ENCODE measurements around the gene CTSF. TPM values are rescaled to one million over a fixed set of nuclear protein-coding genes. Genes with fewer than 3 reads are reported as not detected.

The CTSF gene
- polyA plus RNA-seq, 3 donors, result 1.5 to 3.5 (median 2.3) TPM

- Histone ChIP-seq H3K9me3 (replicated peaks in 1 of 2; ENCODE audit: control insufficient read depth in 1 of 2, insufficient read depth in 1 of 2, low read length in 2 of 2) (no peaks in the 10 kb centered on the region), H3K4me2 (replicated peaks; ENCODE audit: extremely low read depth, low read length, poor library complexity, severe bottlenecking) (no peak overlapping the region), H3K36me3 (replicated peaks in 1 of 2; ENCODE audit: control insufficient read depth in 1 of 2, insufficient read depth in 2 of 2, low read length in 2 of 2) (no peaks in the 10 kb centered on the region), H3K4me1 (ENCODE audit: control insufficient read depth in 1 of 2, insufficient read depth in 2 of 2, low read length in 2 of 2) (peaks cover 13 to 24% of the 10 kb centered on the region in 2 donors), H3K27ac (ENCODE audit: low read depth in 1 of 2, low read length in 2 of 2) (no peak overlapping the region), H4K20me1 (ENCODE audit: insufficient read depth, low read length) (peaks cover 7% of the 10 kb centered on the region), H3K79me2 (ENCODE audit: insufficient read depth, low read length) (peaks cover 23% of the 10 kb centered on the region), H3K4me3 (replicated peaks in 1 of 3; ENCODE audit: low read depth in 2 of 3, low read length in 3 of 3) (no peak overlapping the region), H3K9ac (ENCODE audit: insufficient read depth, low read length, poor library complexity, severe bottlenecking) (no peak overlapping the region), H2AFZ (ENCODE audit: insufficient read depth, low read depth, low read length, poor library complexity, severe bottlenecking) (no peak overlapping the region), H3K27me3 (ENCODE audit: control insufficient read depth in 2 of 2, insufficient read depth in 2 of 2, low read length in 2 of 2) (no peaks in the 10 kb centered on the region)
- Mint-ChIP-seq H3K4me1 (peaks cover 19% of the 10 kb centered on the region), H3K27ac (no peak overlapping the region), H3K36me3 (no peaks in the 10 kb centered on the region), H3K27me3 (ENCODE audit: low read depth in 3 of 3) (peaks cover 0 to 2% (median 2%) of the 10 kb centered on the region in 3 donors), H3K9me3 (peaks cover 0 to 3% (median 0%) of the 10 kb centered on the region in 7 donors), H3K4me3 (no peak overlapping the region)
- intact Hi-C loops (cut with micrococcal nuclease), result no loop called here
- no CpG with 5 or more reads among the region's 1 CpG for WGBS (ENCODE audit: insufficient coverage)
- no peak for DNase-seq
- TF ChIP-seq CTCF (IDR thresholded peaks at IDR 0.05), result no peak
Observed at GRCh38 chr11:66612458-66612857, 44.1 kb upstream of the CTSF start.

GRCh38 chr11:66609721-66610617 is 41.6 kb upstream of the CTSF start:
- intact Hi-C loops (cut with micrococcal nuclease), result no loop called here
- H2AFZ ChIP-seq (ENCODE audit: insufficient read depth, low read depth, low read length, poor library complexity, severe bottlenecking), result no peak overlapping the region

More at GRCh38 chr11:66609721-66610617, 41.6 kb upstream of the CTSF start:
- Histone ChIP-seq H3K36me3 (replicated peaks in 1 of 2; ENCODE audit: control insufficient read depth in 1 of 2, insufficient read depth in 2 of 2, low read length in 2 of 2) (peaks cover 9 to 14% of the 10 kb centered on the region in 2 donors), H3K9ac (ENCODE audit: insufficient read depth, low read length, poor library complexity, severe bottlenecking) (no peak overlapping the region), H3K27ac (ENCODE audit: low read depth in 1 of 2, low read length in 2 of 2) (no peak overlapping the region), H3K4me3 (replicated peaks in 1 of 3; ENCODE audit: low read depth in 2 of 3, low read length in 3 of 3) (no peak overlapping the region), H3K27me3 (ENCODE audit: control insufficient read depth in 2 of 2, insufficient read depth in 2 of 2, low read length in 2 of 2) (no peaks in the 10 kb centered on the region), H3K79me2 (ENCODE audit: insufficient read depth, low read length) (peaks cover under 1% of the 10 kb centered on the region), H3K4me2 (replicated peaks; ENCODE audit: extremely low read depth, low read length, poor library complexity, severe bottlenecking) (no peak overlapping the region), H4K20me1 (ENCODE audit: insufficient read depth, low read length) (no peaks in the 10 kb centered on the region), H3K9me3 (replicated peaks in 1 of 2; ENCODE audit: control insufficient read depth in 1 of 2, insufficient read depth in 1 of 2, low read length in 2 of 2) (no peaks in the 10 kb centered on the region), H3K4me1 (ENCODE audit: control insufficient read depth in 1 of 2, insufficient read depth in 2 of 2, low read length in 2 of 2) (peaks cover 11 to 16% of the 10 kb centered on the region in 2 donors)
- TF ChIP-seq CTCF (IDR thresholded peaks at IDR 0.05), result no peak
- peaks cover 0 to 2% (median 2%) of the 10 kb centered on the region in 3 donors for H3K27me3 Mint-ChIP-seq (ENCODE audit: low read depth in 3 of 3)
- peaks cover 15% of the 10 kb centered on the region for H3K4me1 Mint-ChIP-seq
- no peaks in the 10 kb centered on the region for H3K9me3 Mint-ChIP-seq
- no peak for DNase-seq
- no peak overlapping the region for H3K4me3 Mint-ChIP-seq
- H3K27ac Mint-ChIP-seq, result peak overlapping the region in 1 of 7 donors; percentile 60
- 93% methylated on average over 2 of the region's 4 CpGs for WGBS (ENCODE audit: insufficient coverage)
- peaks cover 15 to 18% of the 10 kb centered on the region in 2 donors for H3K36me3 Mint-ChIP-seq
